Thoracic aorta (tissue), 2 donors: ENCODE measurements around the gene FANCC. TPM values are rescaled to one million over a fixed set of nuclear protein-coding genes. Genes with fewer than 3 reads are reported as not detected.
A peak's percentile ranks its signal among the peaks of the same experiment; 100 is the strongest.

Experiments used
- ATAC-seq: fragments of 150-250 bp; one replicate; pipeline ENCODE4 v1.8.0; 2017; ENCODE audit warnings: low read depth; ENCODE audit not compliant: insufficient number of reproducible peaks, low FRiP score
- DNase-seq: peaks from one replicate; pipeline ENCODE4 v3.0.0-alpha.2; 2020; ENCODE audit warnings: low spot score
- H3K27ac ChIP-seq, 2 donors: fragments of 200-600 bp; sonication (generic); 1 replicate in 1 of 2; 2 replicates in 1 of 2; pipeline ENCODE4 v1.5.1; 2016; ENCODE audit warnings: mild to moderate bottlenecking in 2 of 2, moderate library complexity in 2 of 2
- H3K27me3 ChIP-seq: fragments of 200-600 bp; sonication (generic); replicated peaks from 2 replicates; pipeline ENCODE4 v1.6.0; 2016; ENCODE audit warnings: mild to moderate bottlenecking; ENCODE audit not compliant: insufficient read depth
- H3K36me3 ChIP-seq: fragments of 200-600 bp; sonication (generic); one replicate; pipeline ENCODE4 v1.5.1; 2016
- H3K4me1 ChIP-seq, 2 donors: fragments of 200-600 bp; sonication (generic); 1 replicate in 1 of 2; 2 replicates in 1 of 2; pipeline versions ENCODE4 v1.5.1 to v1.6.0; 2016; ENCODE audit warnings: low read depth in 2 of 2, mild to moderate bottlenecking in 1 of 2; ENCODE audit not compliant: control insufficient read depth in 1 of 2
- H3K4me3 ChIP-seq: fragments of 200-600 bp; sonication (generic); 2 replicates; pipeline ENCODE4 v1.5.1; 2016; ENCODE audit warnings: mild to moderate bottlenecking
- H3K9me3 ChIP-seq: fragments of 200-600 bp; sonication (generic); 2 replicates; pipeline ENCODE4 v1.5.1; 2016
- CTCF ChIP-seq: fragments of 200-600 bp; sonication (generic); IDR thresholded peaks from one replicate; pipeline ENCODE4 v1.5.1; 2019; ENCODE audit warnings: antibody characterized with exemption
- total RNA-seq, 2 donors: library from RNA; depleted of rRNA; stranded (reverse); fragments of >200 nt; gene quantifications; one replicate each; pipeline versions ENCODE4 v1.1.0 to v1.2.3, GENCODE V29; 2016

Gene FANCC
- total RNA-seq, 2 donors from 2014 or later, result 5.7 to 9.6 TPM

DNA sequence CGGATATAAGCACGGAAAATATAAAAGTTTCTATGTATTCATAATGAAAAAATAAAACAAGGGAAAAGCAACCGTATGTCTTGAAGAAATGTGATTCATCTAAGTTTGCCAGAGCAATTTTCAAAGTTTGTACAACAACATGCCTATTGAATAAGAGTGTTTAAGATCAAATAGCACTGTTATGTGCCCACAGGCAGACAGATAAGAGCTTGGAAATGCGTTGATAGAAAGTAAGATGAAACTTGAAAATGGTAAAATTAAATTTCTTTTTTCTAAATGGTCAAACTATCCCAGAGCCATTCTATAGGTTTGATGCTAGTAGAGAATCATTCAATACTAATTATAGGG, 189.4 kb downstream of the FANCC start:
- Histone ChIP-seq H3K9me3 (no peaks in the 10 kb centered on the region), H3K4me3 (no peak overlapping the region), H3K27me3 (no peaks in the 10 kb centered on the region), H3K4me1 (peaks cover 14 to 49% of the 10 kb centered on the region in 2 donors), H3K27ac (no peak overlapping the region), H3K36me3 (no peaks in the 10 kb centered on the region)
- ATAC-seq, result no peak
- no peak for DNase-seq
- no peak for TF ChIP-seq CTCF

DNA sequence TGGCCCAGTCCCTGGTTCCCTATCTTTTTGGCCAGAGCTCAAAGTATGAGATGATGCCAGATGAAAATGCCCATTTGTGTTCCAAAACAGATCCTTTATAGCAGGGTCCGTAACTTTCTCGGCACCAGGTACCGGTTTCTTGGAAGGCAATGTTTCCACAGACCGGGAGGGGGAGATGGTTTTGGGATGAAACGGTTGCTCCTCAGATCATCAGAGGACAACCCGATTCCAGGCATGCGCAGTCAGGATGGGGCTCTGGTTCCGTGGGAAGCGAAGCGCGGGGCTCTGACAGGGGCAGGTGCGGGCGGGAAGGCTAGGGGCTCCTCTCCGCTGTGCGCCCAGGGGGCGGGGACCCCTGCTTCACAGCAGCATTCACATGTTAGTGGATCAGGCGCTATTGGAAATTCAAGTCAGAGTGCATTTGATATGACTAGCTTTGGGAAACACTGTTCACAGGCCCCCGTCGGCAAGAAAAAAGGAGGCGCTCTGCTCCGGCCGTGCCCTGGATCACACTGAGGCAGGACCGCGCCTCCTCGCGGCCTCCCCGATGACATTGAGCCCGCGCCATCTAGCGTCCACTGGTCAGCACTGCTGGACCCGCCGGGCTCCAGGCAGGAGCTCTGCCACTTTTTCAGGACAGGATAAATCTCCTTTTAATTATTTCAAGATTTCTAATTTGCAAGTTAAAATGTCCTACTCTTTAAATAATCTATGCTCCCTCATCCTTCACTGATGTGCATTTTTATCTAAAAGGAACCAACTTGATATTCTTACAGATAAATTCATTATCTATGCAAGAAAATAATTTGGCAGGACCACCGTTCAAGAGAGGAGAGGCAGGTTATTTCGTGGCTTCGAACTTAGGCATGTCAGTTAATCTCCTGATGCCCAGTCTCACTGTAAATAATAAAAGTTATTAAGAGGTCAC, 190.0 kb downstream of the FANCC start:
- Histone ChIP-seq H3K9me3 (no peaks in the 10 kb centered on the region), H3K36me3 (no peaks in the 10 kb centered on the region), H3K27ac (peak overlapping the region; percentile 31 to 54), H3K27me3 (no peaks in the 10 kb centered on the region), H3K4me1 (peaks cover 14 to 49% of the 10 kb centered on the region in 2 donors), H3K4me3 (peak overlapping the region; percentile 59)
- DNase-seq (peak; percentile 67), ATAC-seq (peak; percentile 61)
- peak; percentile 90 for TF ChIP-seq CTCF

DNA sequence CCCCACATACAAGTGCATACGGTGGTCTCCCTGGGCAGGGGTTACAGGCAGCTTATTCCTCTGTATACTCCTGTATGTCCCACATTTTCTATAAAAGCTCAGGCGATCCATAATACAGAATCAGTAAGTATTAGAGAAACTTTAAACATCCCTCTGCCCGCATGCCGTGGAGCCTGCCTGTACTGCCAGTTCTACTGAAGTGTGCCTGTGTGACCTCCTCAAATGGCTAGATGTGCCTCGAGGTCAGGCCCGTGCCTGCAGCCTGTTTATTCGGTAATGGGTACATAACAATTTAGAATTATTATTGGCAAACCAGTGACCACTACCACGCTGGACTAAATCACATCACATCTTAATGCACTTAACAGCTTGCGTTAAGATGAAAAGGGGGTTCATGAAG, 190.8 kb downstream of the FANCC start:
- ATAC-seq, result no peak
- no peaks in the 10 kb centered on the region for H3K36me3 ChIP-seq
- H3K27me3 ChIP-seq, result no peaks in the 10 kb centered on the region
- TF ChIP-seq CTCF, result no peak
- no peaks in the 10 kb centered on the region for H3K9me3 ChIP-seq
- no peak for DNase-seq
- H3K4me3 ChIP-seq, result peak overlapping the region; percentile 59
- peak overlapping the region; percentile 31 to 54 for H3K27ac ChIP-seq
- peaks cover 14 to 49% of the 10 kb centered on the region in 2 donors for H3K4me1 ChIP-seq

- ATAC-seq (no peak), DNase-seq (no peak)
- Histone ChIP-seq H3K9me3 (no peaks in the 10 kb centered on the region), H3K4me1 (peaks cover 14 to 52% of the 10 kb centered on the region in 2 donors), H3K4me3 (no peak overlapping the region), H3K27ac (peak overlapping the region; percentile 45 to 54), H3K27me3 (no peaks in the 10 kb centered on the region), H3K36me3 (no peaks in the 10 kb centered on the region)
- no peak for TF ChIP-seq CTCF
These were observed 191.9 kb downstream of the FANCC start for GRCh38 chr9:95125652-95126051.

GRCh38 chr9:95124582-95125367, 192.7 kb downstream of the FANCC start:
- H3K4me3 ChIP-seq, result no peak overlapping the region
- no peaks in the 10 kb centered on the region for H3K36me3 ChIP-seq
- peaks cover 16 to 53% of the 10 kb centered on the region in 2 donors for H3K4me1 ChIP-seq
- H3K27ac ChIP-seq, result no peak overlapping the region
- no peaks in the 10 kb centered on the region for H3K9me3 ChIP-seq
- ATAC-seq (no peak), DNase-seq (no peak)
- TF ChIP-seq CTCF, result no peak
- no peaks in the 10 kb centered on the region for H3K27me3 ChIP-seq
